Progenitor cell of endocrine pancreas (in vitro differentiated cells): Measurements from ENCODE around the gene RND2. TPM values are rescaled to one million over a fixed set of nuclear protein-coding genes. Genes with fewer than 3 reads are reported as not detected.
A peak's percentile ranks its signal among the peaks of the same experiment; 100 is the strongest.
"Not testable (repeated sequence)": the region's sequence is repeated elsewhere in the genome, so short reads cannot be mapped to it uniquely, and the experiment has no call there.

Experiments used
- DNase-seq: peaks from one replicate; pipeline ENCODE4 v3.0.0; 2021; ENCODE audit warnings: low spot score; ENCODE audit not compliant: unreplicated experiment
- H3K27ac Mint-ChIP-seq: 2 replicates; pipeline ENCODE4 v1.8.0; 2021; ENCODE audit warnings: mild to moderate bottlenecking, moderate library complexity, mixed read lengths
- H3K27me3 Mint-ChIP-seq: 2 replicates; pipeline ENCODE4 v1.8.0; 2021; ENCODE audit warnings: mixed read lengths
- H3K36me3 Mint-ChIP-seq: 2 replicates; pipeline ENCODE4 v1.8.0; 2022; ENCODE audit warnings: mixed read lengths; ENCODE audit not compliant: insufficient read depth
- H3K4me1 Mint-ChIP-seq: 2 replicates; pipeline ENCODE4 v1.8.0; 2021; ENCODE audit warnings: low read depth, mixed read lengths
- H3K4me3 Mint-ChIP-seq: 2 replicates; pipeline ENCODE4 v1.8.0; 2021; ENCODE audit warnings: low read depth, mild to moderate bottlenecking, moderate library complexity, mixed read lengths
- H3K9me3 Mint-ChIP-seq: 2 replicates; pipeline ENCODE4 v1.8.0; 2021; ENCODE audit warnings: low read depth, mixed read lengths
- CTCF ChIP-seq: fragments of 200-600 bp; sonication (generic); IDR thresholded peaks from one replicate; pipeline ENCODE4 v1.5.0; 2021; ENCODE audit warnings: antibody characterized with exemption, mild to moderate bottlenecking; ENCODE audit not compliant: unreplicated experiment
- long read RNA-seq: library from polyadenylated mRNA; unstranded; transcript quantifications from one replicate; pipeline ENCODE4 v2.0.0, GENCODE V29; 2020
- total RNA-seq: library from RNA; stranded (reverse); gene quantifications from 2 replicates; pipeline ENCODE4 v1.2.1, GENCODE V29; 2021

Gene RND2
- total RNA-seq = 12.4 and 14.6 TPM in 2 replicates
- long read RNA-seq, full-length matches to known transcripts = 2 of 11 reads
- long read RNA-seq, partial matches to known transcripts = 2 of 11 reads
- long read RNA-seq, other reads (novel, unspliced or antisense) = 7 of 11 reads

GRCh38 chr17:43024407-43025289, at the start of gene RND2:
Gene RND2, plus strand, starts transcription at chr17:43025231. Its CDS starts 117 bp downstream, at chr17:43025348.
- TF ChIP-seq CTCF = peak; percentile 66
- no peaks in the 10 kb centered on the region for H3K36me3 Mint-ChIP-seq
- DNase-seq = peak; percentile 73
- H3K27me3 Mint-ChIP-seq = no peaks in the 10 kb centered on the region
- no peaks in the 10 kb centered on the region for H3K9me3 Mint-ChIP-seq
- peak within 1 kb of the TSS; percentile 87 for H3K4me3 Mint-ChIP-seq
- H3K27ac Mint-ChIP-seq = peak within 1 kb of the TSS; percentile 96
- H3K4me1 Mint-ChIP-seq = peaks cover 18% of the 10 kb centered on the region

- TF ChIP-seq CTCF = no peak
- peaks cover 7% of the 10 kb centered on the region for H3K4me1 Mint-ChIP-seq
- no peak overlapping the region for H3K27ac Mint-ChIP-seq
- no peak for DNase-seq
- peaks cover 1% of the 10 kb centered on the region for H3K36me3 Mint-ChIP-seq
- H3K4me3 Mint-ChIP-seq = no peak overlapping the region
- no peaks in the 10 kb centered on the region for H3K27me3 Mint-ChIP-seq
- no peaks in the 10 kb centered on the region for H3K9me3 Mint-ChIP-seq
These were observed 49.8 kb upstream of the RND2 start for GRCh38 chr17:42975265-42975664.

- not testable (repeated sequence) for H3K4me1 Mint-ChIP-seq, DNase-seq
These were observed 49.3 kb upstream of the RND2 start for GRCh38 chr17:42975701-42976100.

GRCh38 chr17:42979511-42980273, 45.3 kb upstream of the RND2 start, which contains the start of gene PTGES3L:
Gene PTGES3L, minus strand, starts transcription at chr17:42980080. Its CDS starts 27 bp downstream, at chr17:42980053.
- Mint-ChIP-seq H3K4me3 (peak within 1 kb of the TSS; percentile 98), H3K36me3 (no peaks in the 10 kb centered on the region), H3K9me3 (no peaks in the 10 kb centered on the region), H3K27ac (peak within 1 kb of the TSS; percentile 99), H3K27me3 (no peaks in the 10 kb centered on the region), H3K4me1 (peaks cover 22% of the 10 kb centered on the region)
- peak; percentile 21 for DNase-seq
- TF ChIP-seq CTCF = no peak

More at GRCh38 chr17:42975701-42976100, 49.3 kb upstream of the RND2 start:
- not testable (repeated sequence) for H3K4me3 Mint-ChIP-seq, H3K36me3 Mint-ChIP-seq, H3K9me3 Mint-ChIP-seq, H3K27me3 Mint-ChIP-seq, H3K27ac Mint-ChIP-seq

GRCh38 chr17:42980274-42980765, 44.7 kb upstream of the RND2 start, which contains the start of gene RUNDC1:
Gene RUNDC1, plus strand, starts transcription at chr17:42980565. Its CDS starts 12 bp downstream, at chr17:42980577.
- H3K4me3 Mint-ChIP-seq = peak within 1 kb of the TSS; percentile 98
- H3K9me3 Mint-ChIP-seq = no peaks in the 10 kb centered on the region
- peak; percentile 85 for DNase-seq
- H3K36me3 Mint-ChIP-seq = no peaks in the 10 kb centered on the region
- peak within 1 kb of the TSS; percentile 99 for H3K27ac Mint-ChIP-seq
- no peaks in the 10 kb centered on the region for H3K27me3 Mint-ChIP-seq
- H3K4me1 Mint-ChIP-seq = peaks cover 22% of the 10 kb centered on the region
- no peak for TF ChIP-seq CTCF
